Panc1 (cell line): ENCODE measurements around the gene DDC.

Experiments
- POLR2AphosphoS5 ChIP-seq: IDR thresholded peaks from 2 replicates; pipeline ENCODE4 v1.6.1; 2012; ENCODE audit warnings: mild to moderate bottlenecking, low read depth, low read length, moderate library complexity
- REST ChIP-seq, 2 experiments: IDR thresholded peaks; 2 replicates each; pipeline ENCODE4 v1.6.1; 2011 to 2012; ENCODE audit warnings: low read depth in 2 of 2, control low read depth in 1 of 2, low read length in 1 of 2, mild to moderate bottlenecking in 1 of 2, moderate library complexity in 1 of 2; ENCODE audit not compliant: insufficient read depth in 1 of 2
- SIN3A ChIP-seq: IDR thresholded peaks from 2 replicates; pipeline ENCODE4 v1.6.1; 2012; ENCODE audit warnings: low read depth, mild to moderate bottlenecking, low read length, moderate library complexity, borderline replicate concordance; ENCODE audit not compliant: insufficient read depth
- TCF7L2 ChIP-seq: IDR thresholded peaks from 2 replicates; pipeline ENCODE4 v1.6.1; 2011; ENCODE audit warnings: mild to moderate bottlenecking, low read depth, low read length, inconsistent platforms
- TF ChIP-seq, protein P1 (sequence below): fragments of 450-650 bp; IDR thresholded peaks from 2 replicates; pipeline ENCODE4 v1.5.1; 2017; ENCODE audit warnings: mild to moderate bottlenecking

GRCh38 chr7:50594136-50594535, 28.9 kb upstream of the DDC start:
- TF ChIP-seq, protein P1, sequence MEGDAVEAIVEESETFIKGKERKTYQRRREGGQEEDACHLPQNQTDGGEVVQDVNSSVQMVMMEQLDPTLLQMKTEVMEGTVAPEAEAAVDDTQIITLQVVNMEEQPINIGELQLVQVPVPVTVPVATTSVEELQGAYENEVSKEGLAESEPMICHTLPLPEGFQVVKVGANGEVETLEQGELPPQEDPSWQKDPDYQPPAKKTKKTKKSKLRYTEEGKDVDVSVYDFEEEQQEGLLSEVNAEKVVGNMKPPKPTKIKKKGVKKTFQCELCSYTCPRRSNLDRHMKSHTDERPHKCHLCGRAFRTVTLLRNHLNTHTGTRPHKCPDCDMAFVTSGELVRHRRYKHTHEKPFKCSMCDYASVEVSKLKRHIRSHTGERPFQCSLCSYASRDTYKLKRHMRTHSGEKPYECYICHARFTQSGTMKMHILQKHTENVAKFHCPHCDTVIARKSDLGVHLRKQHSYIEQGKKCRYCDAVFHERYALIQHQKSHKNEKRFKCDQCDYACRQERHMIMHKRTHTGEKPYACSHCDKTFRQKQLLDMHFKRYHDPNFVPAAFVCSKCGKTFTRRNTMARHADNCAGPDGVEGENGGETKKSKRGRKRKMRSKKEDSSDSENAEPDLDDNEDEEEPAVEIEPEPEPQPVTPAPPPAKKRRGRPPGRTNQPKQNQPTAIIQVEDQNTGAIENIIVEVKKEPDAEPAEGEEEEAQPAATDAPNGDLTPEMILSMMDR = no peak
- TF ChIP-seq SIN3A (no peak), REST (IDR thresholded peaks at IDR 0.05; ENCODE audit: insufficient read depth in 1 of 2, low read depth in 2 of 2, low read length in 1 of 2) (no peak), POLR2AphosphoS5 (no peak), TCF7L2 (no peak)
